GM19023 (cell line): Measurements from ENCODE around the gene SAMD14.

Experiments
- ATAC-seq: cut with Tn5 transposase; IDR thresholded peaks from one replicate; pipeline ENCODE4 v1.9.1; 2021; ENCODE audit warnings: mild to moderate bottlenecking, moderate library complexity; ENCODE audit not compliant: unreplicated experiment

The SAMD14 gene

GRCh38 chr17:50165466-50165865 is 35.5 kb upstream of the SAMD14 start:
- ATAC-seq: no peak

GRCh38 chr17:50165066-50165465 is 35.1 kb upstream of the SAMD14 start:
- no peak for ATAC-seq

GRCh38 chr17:50164697-50164988 is 34.7 kb upstream of the SAMD14 start:
- ATAC-seq: no peak

GRCh38 chr17:50163843-50164696 is 34.1 kb upstream of the SAMD14 start:
- ATAC-seq: no peak

GRCh38 chr17:50162466-50163254 is 32.7 kb upstream of the SAMD14 start:
- ATAC-seq: no peak

- no peak for ATAC-seq
These were observed 31.9 kb upstream of the SAMD14 start for GRCh38 chr17:50161911-50162288.

- peak; percentile 76 for ATAC-seq
These were observed 31.3 kb upstream of the SAMD14 start for GRCh38 chr17:50161023-50161910.

GRCh38 chr17:50157891-50158290 is 27.9 kb upstream of the SAMD14 start:
- no peak for ATAC-seq

- no peak for ATAC-seq
These were observed 25.3 kb upstream of the SAMD14 start for GRCh38 chr17:50155115-50155819.

GRCh38 chr17:50154604-50155003 is 24.6 kb upstream of the SAMD14 start:
- peak; percentile 41 for ATAC-seq

- ATAC-seq: no peak
These were observed 24.0 kb upstream of the SAMD14 start for GRCh38 chr17:50153650-50154575.

- no peak for ATAC-seq
These were observed 22.8 kb upstream of the SAMD14 start for GRCh38 chr17:50152736-50153135.

- no peak for ATAC-seq
These were observed 22.1 kb upstream of the SAMD14 start for GRCh38 chr17:50151937-50152547.

GRCh38 chr17:50151041-50151936 is 21.3 kb upstream of the SAMD14 start:
- peak; percentile 32 for ATAC-seq

- ATAC-seq: no peak
These were observed 20.5 kb upstream of the SAMD14 start, which contains the start of gene PPP1R9B for GRCh38 chr17:50150354-50151040. TSS of gene PPP1R9B (minus strand) at chr17:50150677. CDS start at chr17:50150513, 164 bp downstream.

GRCh38 chr17:50149417-50150353 is 19.7 kb upstream of the SAMD14 start:
- ATAC-seq: no peak

GRCh38 chr17:50149091-50149416 is 19.1 kb upstream of the SAMD14 start:
- no peak for ATAC-seq
